ENCODE results near the gene CDH16.
"Not testable (repeated sequence)": the region's sequence is repeated elsewhere in the genome, so short reads cannot be mapped to it uniquely, and the experiment has no call there.

Gene CDH16

GRCh38 chr16:66946974-66947301 is 28.3 kb upstream of the CDH16 start:
- DNase-seq (ENCODE audit: low read depth in 2 of 2): no peak

- no peak for DNase-seq (ENCODE audit: low read depth in 2 of 2)
Observed at GRCh38 chr16:66946541-66946940, 27.9 kb upstream of the CDH16 start.

GRCh38 chr16:66945939-66946338 is 27.3 kb upstream of the CDH16 start:
- no peak for DNase-seq (ENCODE audit: low read depth in 2 of 2)

- not testable (repeated sequence) for DNase-seq (ENCODE audit: low read depth in 2 of 2)
Observed at GRCh38 chr16:66944971-66945370, 26.3 kb upstream of the CDH16 start.

- no peak for DNase-seq (ENCODE audit: low read depth in 2 of 2)
Observed at GRCh38 chr16:66944054-66944441, 25.4 kb upstream of the CDH16 start.

- no peak for DNase-seq (ENCODE audit: low read depth in 2 of 2)
Observed at GRCh38 chr16:66943426-66944053, 24.9 kb upstream of the CDH16 start.

- no peak for DNase-seq (ENCODE audit: low read depth in 2 of 2)
Observed at GRCh38 chr16:66942981-66943380, 24.3 kb upstream of the CDH16 start.

- no peak for DNase-seq (ENCODE audit: low read depth in 2 of 2)
Observed at GRCh38 chr16:66940236-66940635, 21.6 kb upstream of the CDH16 start.

- DNase-seq (ENCODE audit: low read depth in 2 of 2): no peak
Observed at GRCh38 chr16:66939366-66939765, 20.7 kb upstream of the CDH16 start.

- DNase-seq (ENCODE audit: low read depth in 2 of 2): no peak
Observed at GRCh38 chr16:66937725-66938337, 19.1 kb upstream of the CDH16 start.

GRCh38 chr16:66936889-66937554 is 18.3 kb upstream of the CDH16 start:
- no peak for DNase-seq (ENCODE audit: low read depth in 2 of 2)

GRCh38 chr16:66936462-66936861 is 17.8 kb upstream of the CDH16 start:
- no peak for DNase-seq (ENCODE audit: low read depth in 2 of 2)

- no peak for DNase-seq (ENCODE audit: low read depth in 2 of 2)
Observed at GRCh38 chr16:66935314-66936011, 16.8 kb upstream of the CDH16 start, which contains the start of gene CES2. Gene CES2, plus strand, starts transcription at chr16:66935516. Its CDS starts 120 bp downstream, at chr16:66935636.

- DNase-seq (ENCODE audit: low read depth in 2 of 2): not testable (repeated sequence)
Observed at GRCh38 chr16:66934839-66935313, 16.2 kb upstream of the CDH16 start.

- DNase-seq (ENCODE audit: low read depth in 2 of 2): peak; percentile 85 to 86
Observed at GRCh38 chr16:66934138-66934838, 15.6 kb upstream of the CDH16 start, which contains the start of gene CIAO2B. Gene CIAO2B, minus strand, starts transcription at chr16:66934402. Its CDS starts 38 bp downstream, at chr16:66934364.

GRCh38 chr16:66933776-66934137 is 15.1 kb upstream of the CDH16 start:
- DNase-seq (ENCODE audit: low read depth in 2 of 2): peak in 1 of 2 donors; percentile 27

GRCh38 chr16:66932076-66932475 is 13.4 kb upstream of the CDH16 start:
- no peak for DNase-seq (ENCODE audit: low read depth in 2 of 2)

- DNase-seq (ENCODE audit: low read depth in 2 of 2): no peak
Observed at GRCh38 chr16:66931665-66932064, 13.0 kb upstream of the CDH16 start.

GRCh38 chr16:66930189-66930588 is 11.5 kb upstream of the CDH16 start:
- no peak for DNase-seq (ENCODE audit: low read depth in 2 of 2)

GRCh38 chr16:66928702-66929388 is 10.2 kb upstream of the CDH16 start:
- no peak for DNase-seq (ENCODE audit: low read depth in 2 of 2)
